Suprapubic skin (tissue), 4 donors: ENCODE data around the gene MRGPRF. TPM values are rescaled to one million over a fixed set of nuclear protein-coding genes. Genes with fewer than 3 reads are reported as not detected.

Experiments
- DNase-seq, 2 donors: peaks; one replicate each; pipeline ENCODE4 v3.0.0-alpha.2; 2019; ENCODE audit warnings: low spot score in 2 of 2
- H3K27ac ChIP-seq: fragments of 200-600 bp; sonication (generic); one replicate; pipeline ENCODE4 v1.5.1; 2019
- H3K27me3 ChIP-seq: fragments of 200-600 bp; sonication (generic); one replicate; pipeline ENCODE4 v1.5.1; 2019
- H3K36me3 ChIP-seq: fragments of 200-600 bp; sonication (generic); one replicate; pipeline ENCODE4 v1.5.1; 2019
- H3K4me1 ChIP-seq: fragments of 200-600 bp; sonication (generic); one replicate; pipeline ENCODE4 v1.5.1; 2019
- H3K4me3 ChIP-seq: fragments of 200-600 bp; sonication (generic); one replicate; pipeline ENCODE4 v1.5.1; 2019; ENCODE audit warnings: mild to moderate bottlenecking
- H3K9me3 ChIP-seq: fragments of 200-600 bp; sonication (generic); one replicate; pipeline ENCODE4 v1.5.1; 2019
- CTCF ChIP-seq, 2 donors: fragments of 200-600 bp in 1 of 2; fragments of 450-650 bp in 1 of 2; sonication (generic) in 1 of 2; IDR thresholded peaks; one replicate each; pipeline ENCODE4 v1.5.1; 2016 to 2019; ENCODE audit warnings: antibody characterized with exemption in 2 of 2, mild to moderate bottlenecking in 1 of 2, moderate library complexity in 1 of 2
- EP300 ChIP-seq: sonication (generic); formaldehyde crosslinking; IDR thresholded peaks from one replicate; pipeline ENCODE4 v1.6.1; 2017; ENCODE audit warnings: antibody characterized with exemption
- POLR2A ChIP-seq, 2 donors: fragments of 450-650 bp; IDR thresholded peaks; one replicate each; pipeline ENCODE4 v1.6.1; 2017; ENCODE audit warnings: antibody characterized with exemption in 2 of 2, mild to moderate bottlenecking in 2 of 2, moderate library complexity in 2 of 2
- POLR2AphosphoS5 ChIP-seq, 3 donors: sonication (generic); formaldehyde crosslinking; IDR thresholded peaks; one replicate each; pipeline ENCODE4 v1.6.1; 2017; ENCODE audit warnings: antibody characterized with exemption in 3 of 3
- WGBS: methylation state at CpG from one replicate; pipeline ENCODE4 v1.1.5; 2018; 5-methylcytosine and 5-hydroxymethylcytosine counted together
- total RNA-seq, 4 donors: library from RNA; depleted of rRNA; stranded (reverse); fragments of >200 nt; gene quantifications; one replicate each; pipeline ENCODE4 v1.1.0, GENCODE V29; 2016

MRGPRF gene
- total RNA-seq, 4 donors from 2014 or later = 2.0 to 9.8 (median 4.8) TPM

GRCh38 chr11:69007975-69008381, 5.1 kb downstream of the MRGPRF start:
- TF ChIP-seq EP300 (no peak), CTCF (IDR thresholded peaks at IDR 0.05) (no peak), POLR2A (IDR thresholded peaks at IDR 0.05) (no peak), POLR2AphosphoS5 (IDR thresholded peaks at IDR 0.05) (no peak)

GRCh38 chr11:69006816-69007215, 6.2 kb downstream of the MRGPRF start:
- peak; percentile 8 to 13 for DNase-seq
- peaks cover 51% of the 10 kb centered on the region for H3K4me1 ChIP-seq
- no peaks in the 10 kb centered on the region for H3K9me3 ChIP-seq
- H3K4me3 ChIP-seq = no peak overlapping the region
- H3K36me3 ChIP-seq = peaks cover 3% of the 10 kb centered on the region
- WGBS = 81% methylated on average over 12 of the region's 12 CpGs
- H3K27ac ChIP-seq = no peak overlapping the region
- peaks cover 12% of the 10 kb centered on the region for H3K27me3 ChIP-seq
- TF ChIP-seq EP300 (no peak), POLR2A (IDR thresholded peaks at IDR 0.05) (no peak), POLR2AphosphoS5 (IDR thresholded peaks at IDR 0.05) (no peak), CTCF (IDR thresholded peaks at IDR 0.05) (no peak)

More at GRCh38 chr11:69007975-69008381, 5.1 kb downstream of the MRGPRF start:
- peak in 1 of 2 donors; percentile 57 for DNase-seq
- Histone ChIP-seq H3K4me3 (no peak overlapping the region), H3K36me3 (peaks cover 3% of the 10 kb centered on the region), H3K27me3 (peaks cover 23% of the 10 kb centered on the region), H3K4me1 (peaks cover 53% of the 10 kb centered on the region), H3K9me3 (no peaks in the 10 kb centered on the region), H3K27ac (peak overlapping the region; percentile 80)
- WGBS = 57% methylated on average over 8 of the region's 8 CpGs

- WGBS = 93% methylated on average over 39 of the region's 48 CpGs
- no peak overlapping the region for H3K4me3 ChIP-seq
- peak in 1 of 2 donors; percentile 77 for DNase-seq
- peaks cover 50% of the 10 kb centered on the region for H3K4me1 ChIP-seq
- H3K9me3 ChIP-seq = no peaks in the 10 kb centered on the region
- no peak overlapping the region for H3K27ac ChIP-seq
- H3K36me3 ChIP-seq = peaks cover 3% of the 10 kb centered on the region
- H3K27me3 ChIP-seq = peaks cover 6% of the 10 kb centered on the region
- no peak for TF ChIP-seq POLR2AphosphoS5 (IDR thresholded peaks at IDR 0.05)
- TF ChIP-seq CTCF (IDR thresholded peaks at IDR 0.05) = no peak
- TF ChIP-seq POLR2A (IDR thresholded peaks at IDR 0.05) = no peak
- TF ChIP-seq EP300 = no peak
Observed at GRCh38 chr11:69005631-69006368, 7.2 kb downstream of the MRGPRF start.

GRCh38 chr11:69005183-69005630, 7.8 kb downstream of the MRGPRF start:
- H3K4me3 ChIP-seq = no peak overlapping the region
- TF ChIP-seq CTCF (IDR thresholded peaks at IDR 0.05) (no peak), EP300 (no peak), POLR2A (IDR thresholded peaks at IDR 0.05) (no peak), POLR2AphosphoS5 (IDR thresholded peaks at IDR 0.05) (no peak)
- H3K36me3 ChIP-seq = peaks cover 3% of the 10 kb centered on the region
- no peaks in the 10 kb centered on the region for H3K9me3 ChIP-seq
- H3K4me1 ChIP-seq = peaks cover 48% of the 10 kb centered on the region
- DNase-seq = peak in 1 of 2 donors; percentile 69
- H3K27me3 ChIP-seq = no peaks in the 10 kb centered on the region
- WGBS = 89% methylated on average over 21 of the region's 27 CpGs
- no peak overlapping the region for H3K27ac ChIP-seq

GRCh38 chr11:69004411-69005182, 8.4 kb downstream of the MRGPRF start:
- peaks cover 3% of the 10 kb centered on the region for H3K36me3 ChIP-seq
- WGBS = 85% methylated on average over 4 of the region's 13 CpGs
- no peaks in the 10 kb centered on the region for H3K27me3 ChIP-seq
- H3K27ac ChIP-seq = no peak overlapping the region
- no peaks in the 10 kb centered on the region for H3K9me3 ChIP-seq
- TF ChIP-seq POLR2AphosphoS5 (IDR thresholded peaks at IDR 0.05) (no peak), CTCF (IDR thresholded peaks at IDR 0.05) (no peak), EP300 (no peak), POLR2A (IDR thresholded peaks at IDR 0.05) (no peak)
- DNase-seq = peak; percentile 56 to 67
- peaks cover 48% of the 10 kb centered on the region for H3K4me1 ChIP-seq
- H3K4me3 ChIP-seq = no peak overlapping the region
